ENCODE results near the gene APOBEC3H. TPM values are rescaled to one million over a fixed set of nuclear protein-coding genes. Genes with fewer than 3 reads are reported as not detected.

APOBEC3H gene
- total RNA-seq, 2 experiments from 2014 or later = 6.8 to 7.1 TPM

- POLR2A ChIA-PET = interaction anchor here (1.1 kb wide), 1 partner anchor 35 kb away, joined by 4 read pairs; no protein-coding TSS in a partner anchor
- Mint-ChIP-seq H3K27me3 (no peaks in the 10 kb centered on the region), H3K9me3 (no peaks in the 10 kb centered on the region), H3K36me3 (ENCODE audit: low read depth) (peaks cover 29% of the 10 kb centered on the region), H3K4me1 (ENCODE audit: low read depth) (peaks cover 63% of the 10 kb centered on the region), H3K27ac (peak overlapping the region; percentile 65), H3K4me3 (no peak overlapping the region)
- no peak for TF ChIP-seq CTCF (IDR thresholded peaks at IDR 0.05)
- intact Hi-C loops (cut with micrococcal nuclease) = loop anchor here (5.0 kb wide), 1 partner anchor 34 kb away; no protein-coding TSS in a partner anchor
- CTCF ChIA-PET = no interaction called here
- ATAC-seq (no peak), DNase-seq (no peak)
These were observed 13.6 kb upstream of the APOBEC3H start for GRCh38 chr22:39083212-39084165.

DNA sequence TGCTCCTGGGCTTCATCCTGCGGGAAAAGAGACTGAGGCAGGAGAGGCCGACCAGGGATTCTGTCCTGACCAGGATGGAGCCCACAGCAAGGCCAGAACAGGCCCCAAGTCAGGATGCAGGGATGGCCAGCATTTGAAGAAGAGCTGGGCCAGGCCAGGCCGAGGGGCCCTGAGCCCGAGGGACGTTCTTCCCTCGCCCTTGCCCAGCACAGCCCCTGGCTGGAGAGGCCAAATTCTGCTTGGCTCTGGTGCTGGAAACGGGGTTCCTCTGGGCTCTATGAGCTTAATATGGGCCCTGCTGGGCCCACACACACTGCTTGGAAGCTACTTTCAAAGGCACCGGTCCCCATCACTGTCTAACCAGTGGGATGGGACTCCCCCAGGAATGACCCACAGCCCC, 12.4 kb upstream of the APOBEC3H start:
- DNase-seq = no peak
- intact Hi-C loops (cut with micrococcal nuclease) = loop anchor here (5.0 kb wide), 1 partner anchor 33 kb away; no protein-coding TSS in a partner anchor
- Mint-ChIP-seq H3K27ac (peak overlapping the region; percentile 2), H3K4me1 (ENCODE audit: low read depth) (peaks cover 75% of the 10 kb centered on the region), H3K4me3 (no peak overlapping the region), H3K36me3 (ENCODE audit: low read depth) (peaks cover 27% of the 10 kb centered on the region), H3K27me3 (no peaks in the 10 kb centered on the region), H3K9me3 (no peaks in the 10 kb centered on the region)
- ATAC-seq = no peak
- TF ChIP-seq CTCF (IDR thresholded peaks at IDR 0.05) = no peak
- POLR2A ChIA-PET = interaction anchor here (1.0 to 1.1 kb wide), 2 partner anchors 14 to 16 kb away, joined by 3 read pairs; no protein-coding TSS in a partner anchor
- CTCF ChIA-PET = no interaction called here

GRCh38 chr22:39087098-39087497, 9.9 kb upstream of the APOBEC3H start:
- DNase-seq (no peak), ATAC-seq (no peak)
- intact Hi-C loops (cut with micrococcal nuclease) = no loop called here
- H3K27me3 Mint-ChIP-seq = no peaks in the 10 kb centered on the region
- TF ChIP-seq CTCF (IDR thresholded peaks at IDR 0.05) = no peak
- H3K27ac Mint-ChIP-seq = peak overlapping the region; percentile 47
- H3K4me1 Mint-ChIP-seq (ENCODE audit: low read depth) = peaks cover 78% of the 10 kb centered on the region
- H3K36me3 Mint-ChIP-seq (ENCODE audit: low read depth) = peaks cover 7% of the 10 kb centered on the region
- no peaks in the 10 kb centered on the region for H3K9me3 Mint-ChIP-seq
- no peak overlapping the region for H3K4me3 Mint-ChIP-seq
- ChIA-PET CTCF (interaction anchor here (1.4 kb wide), 1 partner anchor 31 kb away, joined by 3 read pairs; no protein-coding TSS in a partner anchor), POLR2A (interaction anchor here (0.6 to 1.6 kb wide), 2 partner anchors 27 to 771 kb away, joined by 3 to 6 read pairs; no protein-coding TSS in a partner anchor)

DNA sequence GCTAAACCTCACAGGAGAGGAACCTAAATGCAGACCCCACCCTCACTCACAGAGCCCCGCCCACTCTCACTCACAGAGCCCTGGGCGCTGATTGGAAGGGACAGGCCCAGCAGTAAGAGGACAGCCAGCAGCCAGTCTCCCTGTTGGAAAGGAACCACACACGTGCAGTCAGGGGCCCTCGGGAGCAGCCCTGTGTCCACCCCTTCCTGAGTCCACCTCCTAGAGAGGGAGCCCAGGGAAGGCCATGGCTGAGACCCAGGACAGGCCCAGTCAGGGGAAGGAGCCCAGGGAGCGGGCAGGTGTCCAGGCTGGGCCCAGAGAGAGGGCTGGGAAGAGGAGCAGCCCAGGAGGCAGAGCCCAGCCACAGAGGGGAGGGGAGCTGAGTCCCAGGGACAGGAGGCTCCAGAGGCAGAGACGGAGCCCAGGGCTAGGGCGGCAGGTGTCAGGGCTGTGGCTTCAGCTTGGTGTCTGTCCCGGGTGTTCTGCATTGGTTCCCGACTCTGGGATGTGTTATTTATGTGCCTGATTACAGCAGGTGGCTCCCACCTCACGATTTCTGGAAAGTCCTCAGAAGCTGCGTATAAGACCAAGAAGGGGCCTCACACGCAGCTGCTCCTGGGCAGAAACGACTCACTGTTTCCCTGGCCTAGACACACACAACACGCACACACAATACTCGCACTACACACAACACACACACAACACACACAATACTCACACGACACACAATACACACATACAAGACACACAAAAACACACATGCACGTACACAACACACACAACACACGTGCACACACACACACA, 9.0 kb upstream of the APOBEC3H start:
- Mint-ChIP-seq H3K9me3 (no peaks in the 10 kb centered on the region), H3K4me1 (ENCODE audit: low read depth) (peaks cover 80% of the 10 kb centered on the region), H3K27ac (peak overlapping the region; percentile 98), H3K27me3 (no peaks in the 10 kb centered on the region), H3K4me3 (no peak overlapping the region), H3K36me3 (ENCODE audit: low read depth) (peaks cover 7% of the 10 kb centered on the region)
- POLR2A ChIA-PET = interaction anchor here (0.7 to 3.0 kb wide), 6 partner anchors 8 to 26 kb away, joined by 3 to 14 read pairs (median 4); partner anchors contain the start of gene APOBEC3G
- DNase-seq (peak; percentile 54), ATAC-seq (no peak)
- no peak for TF ChIP-seq CTCF (IDR thresholded peaks at IDR 0.05)
- intact Hi-C loops (cut with micrococcal nuclease) = no loop called here
- CTCF ChIA-PET = interaction anchor here (1.4 kb wide), 1 partner anchor 30 kb away, joined by 3 read pairs; no protein-coding TSS in a partner anchor
